Chondrocyte (in vitro differentiated cells): ENCODE results near the gene C2CD3. TPM values are rescaled to one million over a fixed set of nuclear protein-coding genes. Genes with fewer than 3 reads are reported as not detected.
A peak's percentile ranks its signal among the peaks of the same experiment; 100 is the strongest.

ENCODE experiments used
- DNase-seq: peaks from one replicate; pipeline ENCODE4 v3.0.0; 2021; ENCODE audit warnings: mixed read lengths, low spot score
- H3K27ac Mint-ChIP-seq: one replicate; pipeline ENCODE4 v1.8.0; 2021; ENCODE audit warnings: mild to moderate bottlenecking, moderate library complexity, mixed read lengths; ENCODE audit not compliant: unreplicated experiment
- H3K27me3 Mint-ChIP-seq: 2 replicates; pipeline ENCODE4 v1.8.0; 2021; ENCODE audit warnings: low read depth, mixed read lengths
- H3K36me3 Mint-ChIP-seq: 2 replicates; pipeline ENCODE4 v1.8.0; 2021; ENCODE audit warnings: low read depth, mixed read lengths
- H3K4me1 Mint-ChIP-seq: 2 replicates; pipeline ENCODE4 v1.8.0; 2021; ENCODE audit warnings: low read depth, mild to moderate bottlenecking, mixed read lengths
- H3K4me3 Mint-ChIP-seq: one replicate; pipeline ENCODE4 v1.8.0; 2021; ENCODE audit warnings: mild to moderate bottlenecking, moderate library complexity, mixed read lengths; ENCODE audit not compliant: unreplicated experiment
- H3K9me3 Mint-ChIP-seq: 2 replicates; pipeline ENCODE4 v1.8.0; 2021; ENCODE audit warnings: low read depth, mixed read lengths
- CTCF ChIP-seq: fragments of 200-600 bp; sonication (generic); IDR thresholded peaks from 2 replicates; pipeline ENCODE4 v1.5.0; 2021; ENCODE audit warnings: antibody characterized with exemption, mild to moderate bottlenecking, moderate library complexity
- total RNA-seq: library from RNA; stranded (reverse); gene quantifications from 3 replicates; pipeline ENCODE4 v1.2.1, GENCODE V29; 2021

The C2CD3 gene
- total RNA-seq, 1 donor from 2014 or later, result 14.7 TPM

GRCh38 chr11:74139151-74139918, 31.5 kb downstream of the C2CD3 start:
- Mint-ChIP-seq H3K9me3 (peaks cover 2% of the 10 kb centered on the region), H3K4me3 (no peak overlapping the region), H3K36me3 (peaks cover 5% of the 10 kb centered on the region), H3K27ac (peak overlapping the region; percentile 94), H3K4me1 (peaks cover 69% of the 10 kb centered on the region), H3K27me3 (no peaks in the 10 kb centered on the region)
- TF ChIP-seq CTCF, result no peak
- DNase-seq, result no peak

DNA sequence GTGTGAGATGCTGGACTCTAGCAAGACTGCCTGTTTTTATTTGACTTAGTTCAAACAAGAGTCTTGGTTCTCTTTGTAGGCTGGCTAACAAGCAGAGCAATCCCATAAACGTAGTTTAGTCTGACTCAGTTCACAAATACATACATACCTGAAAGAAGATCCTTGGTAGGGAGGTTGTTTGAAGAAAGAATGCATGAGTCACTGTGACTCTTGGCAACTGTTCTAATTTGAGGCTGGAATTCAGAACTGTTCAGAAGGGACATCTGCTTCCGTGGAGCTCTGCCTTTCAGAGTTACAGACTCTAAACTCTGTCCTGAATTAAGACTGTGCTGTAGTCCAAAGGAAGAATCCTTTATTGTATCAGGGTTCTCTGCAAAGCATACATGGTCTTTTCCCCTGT, 32.2 kb downstream of the C2CD3 start:
- H3K27me3 Mint-ChIP-seq, result no peaks in the 10 kb centered on the region
- H3K36me3 Mint-ChIP-seq, result peaks cover 5% of the 10 kb centered on the region
- TF ChIP-seq CTCF, result no peak
- peaks cover 2% of the 10 kb centered on the region for H3K9me3 Mint-ChIP-seq
- peak overlapping the region; percentile 26 for H3K4me3 Mint-ChIP-seq
- H3K4me1 Mint-ChIP-seq, result peaks cover 76% of the 10 kb centered on the region
- H3K27ac Mint-ChIP-seq, result peak overlapping the region; percentile 94
- no peak for DNase-seq

DNA sequence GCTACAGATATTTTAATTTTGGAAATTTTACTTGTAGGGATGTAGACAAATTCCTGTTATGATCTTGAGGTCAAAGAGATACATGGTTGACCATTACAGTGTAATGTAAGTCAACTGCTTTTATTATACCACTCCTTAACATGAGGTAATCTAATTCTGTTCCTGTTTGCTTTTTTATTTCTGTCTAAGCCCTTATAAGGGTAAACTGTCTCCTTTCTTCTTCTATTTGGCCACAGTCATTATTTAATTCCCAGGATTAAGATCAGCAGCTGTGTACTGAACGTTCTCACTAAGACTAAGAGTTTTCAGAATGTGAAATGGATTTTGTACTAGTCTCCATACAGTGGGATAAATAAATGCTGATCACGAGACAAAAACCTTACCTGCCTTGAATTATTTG, 32.8 kb downstream of the C2CD3 start:
- Mint-ChIP-seq H3K27me3 (no peaks in the 10 kb centered on the region), H3K4me1 (peaks cover 78% of the 10 kb centered on the region), H3K4me3 (no peak overlapping the region), H3K36me3 (peaks cover 5% of the 10 kb centered on the region), H3K27ac (peak overlapping the region; percentile 94), H3K9me3 (peaks cover 1% of the 10 kb centered on the region)
- TF ChIP-seq CTCF, result no peak
- no peak for DNase-seq

GRCh38 chr11:74135127-74135840, 35.5 kb downstream of the C2CD3 start:
- no peak for TF ChIP-seq CTCF
- no peak for DNase-seq
- Mint-ChIP-seq H3K27me3 (no peaks in the 10 kb centered on the region), H3K4me3 (no peak overlapping the region), H3K36me3 (peaks cover 10% of the 10 kb centered on the region), H3K27ac (peak overlapping the region; percentile 39), H3K9me3 (no peaks in the 10 kb centered on the region), H3K4me1 (peaks cover 62% of the 10 kb centered on the region)

DNA sequence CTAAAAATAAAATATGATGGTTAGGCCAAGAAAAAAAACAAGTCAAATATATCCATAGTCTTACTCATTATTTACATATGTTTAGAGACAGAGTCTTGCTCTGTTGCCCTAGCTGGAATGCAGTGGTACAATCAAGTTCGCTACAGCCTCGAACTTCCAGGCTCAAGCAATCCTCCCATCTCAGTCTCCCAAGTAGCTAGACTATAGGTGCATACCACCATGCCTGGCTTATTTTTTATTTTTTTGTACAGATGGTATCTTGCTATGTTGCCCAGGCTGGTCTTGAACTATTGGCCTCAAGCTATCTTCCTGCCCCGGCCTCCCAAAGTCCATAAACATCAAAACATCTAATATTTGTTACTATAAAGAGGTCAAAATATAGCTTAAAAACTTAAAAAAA, 36.1 kb downstream of the C2CD3 start:
- peaks cover 10% of the 10 kb centered on the region for H3K36me3 Mint-ChIP-seq
- no peaks in the 10 kb centered on the region for H3K9me3 Mint-ChIP-seq
- DNase-seq, result no peak
- peak overlapping the region; percentile 49 for H3K27ac Mint-ChIP-seq
- peaks cover 58% of the 10 kb centered on the region for H3K4me1 Mint-ChIP-seq
- no peak overlapping the region for H3K4me3 Mint-ChIP-seq
- no peaks in the 10 kb centered on the region for H3K27me3 Mint-ChIP-seq
- no peak for TF ChIP-seq CTCF
